Liver (tissue), 9 donors: ENCODE measurements around the gene DIS3L2. TPM values are rescaled to one million over a fixed set of nuclear protein-coding genes. Genes with fewer than 3 reads are reported as not detected.

Experiments
- DNase-seq: peaks from one replicate; pipeline ENCODE4 v3.0.0-alpha.2; 2017; ENCODE audit warnings: low spot score
- H3K27ac ChIP-seq, 2 donors: one replicate each; pipeline ENCODE4 v1.7.0; 2013; ENCODE audit warnings: inconsistent platforms in 2 of 2, low read length in 2 of 2, control low read depth in 1 of 2, low read depth in 1 of 2, mild to moderate bottlenecking in 1 of 2
- H3K27me3 ChIP-seq, 4 donors: one replicate each; pipeline versions ENCODE4 v1.6.1 to v1.7.0; 2013; ENCODE audit warnings: low read length in 3 of 4, inconsistent platforms in 1 of 4, mild to moderate bottlenecking in 1 of 4, moderate library complexity in 1 of 4; ENCODE audit not compliant: control insufficient read depth in 4 of 4, insufficient read depth in 4 of 4
- H3K36me3 ChIP-seq, 4 donors: one replicate each; pipeline versions ENCODE4 v1.6.1 to v1.7.0; 2013; ENCODE audit warnings: low read length in 3 of 4, mild to moderate bottlenecking in 3 of 4, low read depth in 1 of 4, moderate library complexity in 1 of 4; ENCODE audit not compliant: control insufficient read depth in 4 of 4, insufficient read depth in 3 of 4
- H3K4me1 ChIP-seq, 4 donors: one replicate each; pipeline versions ENCODE4 v1.6.1 to v1.7.0; 2013; ENCODE audit warnings: low read length in 3 of 4, mild to moderate bottlenecking in 3 of 4, moderate library complexity in 1 of 4; ENCODE audit not compliant: control insufficient read depth in 4 of 4, insufficient read depth in 4 of 4
- H3K4me3 ChIP-seq, 3 donors: one replicate each; pipeline versions ENCODE4 v1.6.1 to v1.7.0; 2013; ENCODE audit warnings: low read length in 3 of 3, control low read depth in 1 of 3, low read depth in 1 of 3, mild to moderate bottlenecking in 1 of 3
- H3K9ac ChIP-seq, 2 donors: one replicate each; pipeline ENCODE4 v1.7.0; 2013; ENCODE audit warnings: low read length in 2 of 2, mild to moderate bottlenecking in 2 of 2, moderate library complexity in 2 of 2, control low read depth in 1 of 2, low read depth in 1 of 2
- H3K9me3 ChIP-seq, 4 donors: one replicate each; pipeline versions ENCODE4 v1.6.1 to v1.7.0; 2013; ENCODE audit warnings: low read length in 3 of 4; ENCODE audit not compliant: control insufficient read depth in 4 of 4
- ATF3 ChIP-seq: IDR thresholded peaks from 2 replicates; pipeline ENCODE4 v1.6.1; 2016; ENCODE audit warnings: antibody characterized with exemption
- CTCF ChIP-seq: fragments of 150-350 bp; IDR thresholded peaks from 2 replicates; pipeline ENCODE4 v1.5.1; 2017; ENCODE audit warnings: improper control_type of control experiment, low read depth, low read length; ENCODE audit not compliant: missing input control
- EGR1 ChIP-seq, 2 donors: IDR thresholded peaks; 2 replicates each; pipeline ENCODE4 v1.6.1; 2016 to 2018; ENCODE audit warnings: antibody characterized with exemption in 2 of 2, low read depth in 2 of 2
- FOXA1 ChIP-seq: IDR thresholded peaks from 2 replicates; pipeline ENCODE4 v1.6.1; 2016; ENCODE audit warnings: antibody characterized with exemption
- FOXA2 ChIP-seq: IDR thresholded peaks from 2 replicates; pipeline ENCODE4 v1.6.1; 2016; ENCODE audit warnings: antibody characterized with exemption
- GABPA ChIP-seq, 2 donors: IDR thresholded peaks in 1 of 2; conservative IDR thresholded peaks in 1 of 2; 2 replicates each; pipeline ENCODE4 v1.6.1; 2016; ENCODE audit warnings: antibody characterized with exemption in 2 of 2, mild to moderate bottlenecking in 1 of 2, moderate library complexity in 1 of 2
- HNF4A ChIP-seq, 2 donors: conservative IDR thresholded peaks; 2 replicates each; pipeline ENCODE4 v1.6.1; 2016; ENCODE audit warnings: antibody characterized with exemption in 2 of 2, mild to moderate bottlenecking in 2 of 2
- HNF4G ChIP-seq: IDR thresholded peaks from 2 replicates; pipeline ENCODE4 v1.6.1; 2016; ENCODE audit warnings: antibody characterized with exemption
- JUND ChIP-seq, 2 donors: IDR thresholded peaks; 2 replicates each; pipeline ENCODE4 v1.6.1; 2016; ENCODE audit warnings: antibody characterized with exemption in 2 of 2
- NR2F2 ChIP-seq: IDR thresholded peaks from 2 replicates; pipeline ENCODE4 v1.6.1; 2016; ENCODE audit warnings: antibody characterized with exemption
- RAD21 ChIP-seq, 2 donors: IDR thresholded peaks; 2 replicates each; pipeline ENCODE4 v1.6.1; 2016; ENCODE audit warnings: antibody characterized with exemption in 2 of 2, mild to moderate bottlenecking in 2 of 2
- RXRA ChIP-seq, 2 donors: IDR thresholded peaks; 2 replicates each; pipeline ENCODE4 v1.6.1; 2017 to 2018; ENCODE audit warnings: antibody characterized with exemption in 2 of 2, mild to moderate bottlenecking in 1 of 2
- SP1 ChIP-seq: IDR thresholded peaks from 2 replicates; pipeline ENCODE4 v1.6.1; 2018; ENCODE audit warnings: antibody characterized with exemption, mild to moderate bottlenecking
- TAF1 ChIP-seq: conservative IDR thresholded peaks from 2 replicates; pipeline ENCODE4 v1.6.1; 2016; ENCODE audit warnings: antibody characterized with exemption, mild to moderate bottlenecking
- YY1 ChIP-seq: IDR thresholded peaks from 2 replicates; pipeline ENCODE4 v1.6.1; 2016; ENCODE audit warnings: antibody characterized with exemption, mild to moderate bottlenecking
- WGBS: extraction: QIAGEN DNeasy Blood & Tissue Kit; methylation state at CpG from one replicate; pipeline ENCODE4 v1.1.7; 2013; 5-methylcytosine and 5-hydroxymethylcytosine counted together
- polyA plus RNA-seq, 2 donors: library from polyadenylated mRNA; stranded (reverse) in 1 of 2; unstranded in 1 of 2; fragments of 200-250 nt in 1 of 2; fragments of >200 nt in 1 of 2; fragmentation: Nextera tagmentation in 1 of 2; extraction: Ambion mirVana in 1 of 2; gene quantifications; one replicate each; pipeline versions ENCODE4 v1.2.1 to v1.2.3, GENCODE V29; 2013 to 2015
- total RNA-seq, 2 donors: library from RNA; depleted of rRNA; stranded (reverse); fragments of >200 nt; gene quantifications; one replicate each; pipeline ENCODE4 v1.2.3, GENCODE V29; 2014
- TF ChIP-seq, protein P1 (sequence below): IDR thresholded peaks from 2 replicates; pipeline ENCODE4 v1.6.1; 2016; ENCODE audit warnings: antibody characterized with exemption
- TF ChIP-seq, protein P2 (sequence below): IDR thresholded peaks from 2 replicates; pipeline ENCODE4 v1.6.1; 2016; ENCODE audit warnings: antibody characterized with exemption, mild to moderate bottlenecking
- TF ChIP-seq, protein P3 (sequence below): IDR thresholded peaks from 2 replicates; pipeline ENCODE4 v1.6.1; 2016; ENCODE audit warnings: antibody characterized with exemption
- donor health status: healthy.
- donor health status: healthy.
- donor health status: healthy.
- donor health status: healthy.
- donor health status: healthy.

Gene DIS3L2
- total and polyA plus RNA-seq, 4 donors = 5.7 to 21.5 (median 8.8) TPM

- Histone ChIP-seq H3K27ac (no peak overlapping the region), H3K4me3 (no peak overlapping the region), H3K4me1 (peaks cover 0 to under 1% (median 0%) of the 10 kb centered on the region in 4 donors), H3K9ac (no peak overlapping the region), H3K36me3 (no peaks in the 10 kb centered on the region), H3K9me3 (peaks cover 0 to 5% (median 0%) of the 10 kb centered on the region in 4 donors), H3K27me3 (no peaks in the 10 kb centered on the region)
- 85% methylated on average over 7 of the region's 7 CpGs for WGBS
- TF ChIP-seq EGR1 (IDR thresholded peaks at IDR 0.05; ENCODE audit: low read depth in 2 of 2) (no peak), RAD21 (IDR thresholded peaks at IDR 0.05) (no peak), HNF4G (no peak), FOXA2 (no peak), SP1 (no peak), RXRA (IDR thresholded peaks at IDR 0.05) (no peak), HNF4A (conservative IDR thresholded peaks at IDR 0.05) (no peak), GABPA (IDR thresholded peaks at IDR 0.05 in 1 of 2, conservative IDR thresholded peaks at IDR 0.05 in 1 of 2) (no peak)
- TF ChIP-seq, protein P1, sequence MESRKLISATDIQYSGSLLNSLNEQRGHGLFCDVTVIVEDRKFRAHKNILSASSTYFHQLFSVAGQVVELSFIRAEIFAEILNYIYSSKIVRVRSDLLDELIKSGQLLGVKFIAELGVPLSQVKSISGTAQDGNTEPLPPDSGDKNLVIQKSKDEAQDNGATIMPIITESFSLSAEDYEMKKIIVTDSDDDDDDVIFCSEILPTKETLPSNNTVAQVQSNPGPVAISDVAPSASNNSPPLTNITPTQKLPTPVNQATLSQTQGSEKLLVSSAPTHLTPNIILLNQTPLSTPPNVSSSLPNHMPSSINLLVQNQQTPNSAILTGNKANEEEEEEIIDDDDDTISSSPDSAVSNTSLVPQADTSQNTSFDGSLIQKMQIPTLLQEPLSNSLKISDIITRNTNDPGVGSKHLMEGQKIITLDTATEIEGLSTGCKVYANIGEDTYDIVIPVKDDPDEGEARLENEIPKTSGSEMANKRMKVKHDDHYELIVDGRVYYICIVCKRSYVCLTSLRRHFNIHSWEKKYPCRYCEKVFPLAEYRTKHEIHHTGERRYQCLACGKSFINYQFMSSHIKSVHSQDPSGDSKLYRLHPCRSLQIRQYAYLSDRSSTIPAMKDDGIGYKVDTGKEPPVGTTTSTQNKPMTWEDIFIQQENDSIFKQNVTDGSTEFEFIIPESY = no peak
- no peak for DNase-seq
These were observed 13.8 kb upstream of the DIS3L2 start for GRCh38 chr2:231947694-231948093.

DNA sequence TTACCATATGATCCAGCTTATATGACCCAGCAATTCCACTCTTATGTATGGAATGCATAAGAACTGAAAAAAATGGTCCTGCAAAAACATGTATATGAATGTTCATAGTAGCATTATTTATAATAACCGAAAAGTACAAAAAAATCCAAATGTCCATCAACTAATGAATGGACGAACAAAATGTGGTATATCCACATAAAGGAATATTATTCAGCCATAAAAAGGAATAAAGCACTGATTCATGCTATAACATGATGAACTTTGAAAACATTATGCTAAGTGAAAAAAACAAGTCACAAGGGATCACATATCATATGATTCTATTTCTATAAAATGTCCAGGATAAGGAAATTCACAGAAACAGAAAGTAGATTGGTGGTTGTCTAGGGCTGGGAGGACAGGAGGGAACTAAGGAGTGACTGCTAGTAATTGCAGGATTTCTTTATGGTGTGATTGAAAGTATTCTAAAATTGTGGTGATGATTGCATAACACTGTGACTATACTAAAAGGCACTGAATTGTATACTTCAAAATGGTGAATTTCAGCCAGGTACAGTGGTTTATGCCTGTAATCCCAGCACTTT lies 10.0 kb upstream of the DIS3L2 start:
- H3K36me3 ChIP-seq = no peaks in the 10 kb centered on the region
- H3K27ac ChIP-seq = no peak overlapping the region
- no peak for DNase-seq
- H3K9me3 ChIP-seq = peaks cover 0 to 5% (median 0%) of the 10 kb centered on the region in 4 donors
- TF ChIP-seq, protein P1 = no peak
- TF ChIP-seq, protein P2, sequence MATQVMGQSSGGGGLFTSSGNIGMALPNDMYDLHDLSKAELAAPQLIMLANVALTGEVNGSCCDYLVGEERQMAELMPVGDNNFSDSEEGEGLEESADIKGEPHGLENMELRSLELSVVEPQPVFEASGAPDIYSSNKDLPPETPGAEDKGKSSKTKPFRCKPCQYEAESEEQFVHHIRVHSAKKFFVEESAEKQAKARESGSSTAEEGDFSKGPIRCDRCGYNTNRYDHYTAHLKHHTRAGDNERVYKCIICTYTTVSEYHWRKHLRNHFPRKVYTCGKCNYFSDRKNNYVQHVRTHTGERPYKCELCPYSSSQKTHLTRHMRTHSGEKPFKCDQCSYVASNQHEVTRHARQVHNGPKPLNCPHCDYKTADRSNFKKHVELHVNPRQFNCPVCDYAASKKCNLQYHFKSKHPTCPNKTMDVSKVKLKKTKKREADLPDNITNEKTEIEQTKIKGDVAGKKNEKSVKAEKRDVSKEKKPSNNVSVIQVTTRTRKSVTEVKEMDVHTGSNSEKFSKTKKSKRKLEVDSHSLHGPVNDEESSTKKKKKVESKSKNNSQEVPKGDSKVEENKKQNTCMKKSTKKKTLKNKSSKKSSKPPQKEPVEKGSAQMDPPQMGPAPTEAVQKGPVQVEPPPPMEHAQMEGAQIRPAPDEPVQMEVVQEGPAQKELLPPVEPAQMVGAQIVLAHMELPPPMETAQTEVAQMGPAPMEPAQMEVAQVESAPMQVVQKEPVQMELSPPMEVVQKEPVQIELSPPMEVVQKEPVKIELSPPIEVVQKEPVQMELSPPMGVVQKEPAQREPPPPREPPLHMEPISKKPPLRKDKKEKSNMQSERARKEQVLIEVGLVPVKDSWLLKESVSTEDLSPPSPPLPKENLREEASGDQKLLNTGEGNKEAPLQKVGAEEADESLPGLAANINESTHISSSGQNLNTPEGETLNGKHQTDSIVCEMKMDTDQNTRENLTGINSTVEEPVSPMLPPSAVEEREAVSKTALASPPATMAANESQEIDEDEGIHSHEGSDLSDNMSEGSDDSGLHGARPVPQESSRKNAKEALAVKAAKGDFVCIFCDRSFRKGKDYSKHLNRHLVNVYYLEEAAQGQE = no peak
- TF ChIP-seq, protein P3, sequence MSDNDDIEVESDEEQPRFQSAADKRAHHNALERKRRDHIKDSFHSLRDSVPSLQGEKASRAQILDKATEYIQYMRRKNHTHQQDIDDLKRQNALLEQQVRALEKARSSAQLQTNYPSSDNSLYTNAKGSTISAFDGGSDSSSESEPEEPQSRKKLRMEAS = no peak
- no peak for TF ChIP-seq YY1
- TF ChIP-seq RXRA (IDR thresholded peaks at IDR 0.05) = no peak
- TF ChIP-seq RAD21 (IDR thresholded peaks at IDR 0.05) = no peak
- no peak for TF ChIP-seq GABPA (IDR thresholded peaks at IDR 0.05 in 1 of 2, conservative IDR thresholded peaks at IDR 0.05 in 1 of 2)
- TF ChIP-seq HNF4G = no peak
- no peak for TF ChIP-seq EGR1 (IDR thresholded peaks at IDR 0.05; ENCODE audit: low read depth in 2 of 2)
- no peak for TF ChIP-seq SP1
- TF ChIP-seq NR2F2 = no peak
- no peak for TF ChIP-seq JUND (IDR thresholded peaks at IDR 0.05)
- TF ChIP-seq FOXA2 = no peak
- TF ChIP-seq HNF4A (conservative IDR thresholded peaks at IDR 0.05) = no peak
- TF ChIP-seq ATF3 = no peak
- no peak for TF ChIP-seq FOXA1
- TF ChIP-seq TAF1 = no peak
- no peak for TF ChIP-seq CTCF
- 89% methylated on average over 2 of the region's 2 CpGs for WGBS
- no peak overlapping the region for H3K4me3 ChIP-seq
- no peak overlapping the region for H3K9ac ChIP-seq
- no peaks in the 10 kb centered on the region for H3K4me1 ChIP-seq
- H3K27me3 ChIP-seq = peaks cover 0 to 3% (median 0%) of the 10 kb centered on the region in 4 donors
